IPS-18a (cell line): ENCODE results near the gene PRKAG3.

ENCODE experiments used
- H3K27ac ChIP-seq: one replicate; pipeline ENCODE4 v1.5.1; 2013; ENCODE audit warnings: low read length
- H3K27me3 ChIP-seq: one replicate; pipeline ENCODE4 v1.6.1; 2013; ENCODE audit warnings: mild to moderate bottlenecking, low read length; ENCODE audit not compliant: control insufficient read depth, insufficient read depth
- H3K36me3 ChIP-seq: one replicate; pipeline ENCODE4 v1.6.1; 2013; ENCODE audit warnings: low read depth, low read length; ENCODE audit not compliant: control insufficient read depth
- H3K4me1 ChIP-seq: one replicate; pipeline ENCODE4 v1.6.1; 2013; ENCODE audit warnings: low read depth, low read length; ENCODE audit not compliant: control insufficient read depth
- H3K4me3 ChIP-seq: one replicate; pipeline ENCODE4 v1.5.1; 2013; ENCODE audit warnings: low read length
- H3K9ac ChIP-seq: one replicate; pipeline ENCODE4 v1.6.1; 2013; ENCODE audit warnings: mild to moderate bottlenecking, low read length, moderate library complexity
- H3K9me3 ChIP-seq: one replicate; pipeline ENCODE4 v1.6.1; 2013; ENCODE audit warnings: low read depth, low read length; ENCODE audit not compliant: control insufficient read depth

PRKAG3 gene

GRCh38 chr2:218809515-218809914 is 22.1 kb downstream of the PRKAG3 start:
- H3K36me3 ChIP-seq: no peaks in the 10 kb centered on the region
- no peak overlapping the region for H3K4me3 ChIP-seq
- H3K27me3 ChIP-seq: no peaks in the 10 kb centered on the region
- peaks cover under 1% of the 10 kb centered on the region for H3K9me3 ChIP-seq
- no peak overlapping the region for H3K9ac ChIP-seq
- no peak overlapping the region for H3K27ac ChIP-seq
- peaks cover 18% of the 10 kb centered on the region for H3K4me1 ChIP-seq

GRCh38 chr2:218807626-218808025 is 24.0 kb downstream of the PRKAG3 start:
- no peak overlapping the region for H3K27ac ChIP-seq
- H3K27me3 ChIP-seq: no peaks in the 10 kb centered on the region
- no peak overlapping the region for H3K9ac ChIP-seq
- no peaks in the 10 kb centered on the region for H3K36me3 ChIP-seq
- peaks cover 6% of the 10 kb centered on the region for H3K9me3 ChIP-seq
- peaks cover 18% of the 10 kb centered on the region for H3K4me1 ChIP-seq
- no peak overlapping the region for H3K4me3 ChIP-seq

- H3K9ac ChIP-seq: no peak overlapping the region
- no peak overlapping the region for H3K4me3 ChIP-seq
- H3K27ac ChIP-seq: no peak overlapping the region
Observed at GRCh38 chr2:218806346-218806978, 25.1 kb downstream of the PRKAG3 start.

GRCh38 chr2:218805627-218806026 is 26.0 kb downstream of the PRKAG3 start:
- Histone ChIP-seq H3K27me3 (no peaks in the 10 kb centered on the region), H3K9ac (no peak overlapping the region), H3K4me3 (peak overlapping the region; percentile 4), H3K4me1 (peaks cover 18% of the 10 kb centered on the region), H3K9me3 (peaks cover 6% of the 10 kb centered on the region), H3K27ac (peak overlapping the region; percentile 20), H3K36me3 (no peaks in the 10 kb centered on the region)

More at GRCh38 chr2:218806346-218806978, 25.1 kb downstream of the PRKAG3 start:
- H3K9me3 ChIP-seq: peaks cover 6% of the 10 kb centered on the region
- no peaks in the 10 kb centered on the region for H3K27me3 ChIP-seq
- peaks cover 18% of the 10 kb centered on the region for H3K4me1 ChIP-seq
- no peaks in the 10 kb centered on the region for H3K36me3 ChIP-seq

- Histone ChIP-seq H3K4me3 (no peak overlapping the region), H3K4me1 (peaks cover 22% of the 10 kb centered on the region), H3K27me3 (no peaks in the 10 kb centered on the region), H3K9ac (no peak overlapping the region), H3K27ac (no peak overlapping the region), H3K36me3 (no peaks in the 10 kb centered on the region), H3K9me3 (peaks cover 6% of the 10 kb centered on the region)
Observed at GRCh38 chr2:218804817-218805216, 26.8 kb downstream of the PRKAG3 start.

- Histone ChIP-seq H3K36me3 (no peaks in the 10 kb centered on the region), H3K9me3 (peaks cover 6% of the 10 kb centered on the region), H3K4me1 (peaks cover 37% of the 10 kb centered on the region), H3K4me3 (no peak overlapping the region), H3K27ac (no peak overlapping the region), H3K27me3 (no peaks in the 10 kb centered on the region), H3K9ac (no peak overlapping the region)
Observed at GRCh38 chr2:218802386-218802994, 29.1 kb downstream of the PRKAG3 start.

GRCh38 chr2:218799990-218800389 is 31.6 kb downstream of the PRKAG3 start:
- Histone ChIP-seq H3K9me3 (peaks cover 6% of the 10 kb centered on the region), H3K36me3 (no peaks in the 10 kb centered on the region), H3K4me3 (no peak overlapping the region), H3K4me1 (peaks cover 19% of the 10 kb centered on the region), H3K27ac (no peak overlapping the region), H3K9ac (no peak overlapping the region), H3K27me3 (no peaks in the 10 kb centered on the region)

GRCh38 chr2:218798767-218799504 is 32.7 kb downstream of the PRKAG3 start:
- peaks cover 19% of the 10 kb centered on the region for H3K4me1 ChIP-seq
- H3K9ac ChIP-seq: no peak overlapping the region
- no peaks in the 10 kb centered on the region for H3K9me3 ChIP-seq
- H3K4me3 ChIP-seq: no peak overlapping the region
- no peaks in the 10 kb centered on the region for H3K36me3 ChIP-seq
- H3K27ac ChIP-seq: no peak overlapping the region
- no peaks in the 10 kb centered on the region for H3K27me3 ChIP-seq

- no peaks in the 10 kb centered on the region for H3K36me3 ChIP-seq
- H3K27me3 ChIP-seq: no peaks in the 10 kb centered on the region
- no peak overlapping the region for H3K9ac ChIP-seq
- H3K4me3 ChIP-seq: no peak overlapping the region
- H3K27ac ChIP-seq: no peak overlapping the region
- peaks cover 19% of the 10 kb centered on the region for H3K4me1 ChIP-seq
- no peaks in the 10 kb centered on the region for H3K9me3 ChIP-seq
Observed at GRCh38 chr2:218796691-218797090, 34.9 kb downstream of the PRKAG3 start.

GRCh38 chr2:218792433-218792832 is 39.2 kb downstream of the PRKAG3 start:
- no peaks in the 10 kb centered on the region for H3K9me3 ChIP-seq
- no peak overlapping the region for H3K4me3 ChIP-seq
- H3K36me3 ChIP-seq: no peaks in the 10 kb centered on the region
- H3K27me3 ChIP-seq: no peaks in the 10 kb centered on the region
- no peak overlapping the region for H3K9ac ChIP-seq
- no peak overlapping the region for H3K27ac ChIP-seq
- no peaks in the 10 kb centered on the region for H3K4me1 ChIP-seq

- no peak overlapping the region for H3K27ac ChIP-seq
- no peaks in the 10 kb centered on the region for H3K9me3 ChIP-seq
- no peak overlapping the region for H3K4me3 ChIP-seq
- peaks cover 9% of the 10 kb centered on the region for H3K27me3 ChIP-seq
- no peaks in the 10 kb centered on the region for H3K36me3 ChIP-seq
- H3K9ac ChIP-seq: no peak overlapping the region
- no peaks in the 10 kb centered on the region for H3K4me1 ChIP-seq
Observed at GRCh38 chr2:218788529-218789255, 42.9 kb downstream of the PRKAG3 start.
